Stimulated activated CD8-positive, alpha-beta memory T cell treated with anti-CD3 and anti-CD28 coated beads, Interleukin-12 subunit alpha, Interleukin-12 subunit beta, amount 100 ng/mL, for 1 hour (primary cell): ENCODE results near the gene UBE3D.

Experiments used
- DNase-seq: peaks from one replicate; pipeline ENCODE4 v3.0.0-alpha.2; 2020; ENCODE audit warnings: low read depth

Gene UBE3D, protein sequence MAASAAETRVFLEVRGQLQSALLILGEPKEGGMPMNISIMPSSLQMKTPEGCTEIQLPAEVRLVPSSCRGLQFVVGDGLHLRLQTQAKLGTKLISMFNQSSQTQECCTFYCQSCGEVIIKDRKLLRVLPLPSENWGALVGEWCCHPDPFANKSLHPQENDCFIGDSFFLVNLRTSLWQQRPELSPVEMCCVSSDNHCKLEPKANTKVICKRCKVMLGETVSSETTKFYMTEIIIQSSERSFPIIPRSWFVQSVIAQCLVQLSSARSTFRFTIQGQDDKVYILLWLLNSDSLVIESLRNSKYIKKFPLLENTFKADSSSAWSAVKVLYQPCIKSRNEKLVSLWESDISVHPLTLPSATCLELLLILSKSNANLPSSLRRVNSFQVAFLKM

DNA sequence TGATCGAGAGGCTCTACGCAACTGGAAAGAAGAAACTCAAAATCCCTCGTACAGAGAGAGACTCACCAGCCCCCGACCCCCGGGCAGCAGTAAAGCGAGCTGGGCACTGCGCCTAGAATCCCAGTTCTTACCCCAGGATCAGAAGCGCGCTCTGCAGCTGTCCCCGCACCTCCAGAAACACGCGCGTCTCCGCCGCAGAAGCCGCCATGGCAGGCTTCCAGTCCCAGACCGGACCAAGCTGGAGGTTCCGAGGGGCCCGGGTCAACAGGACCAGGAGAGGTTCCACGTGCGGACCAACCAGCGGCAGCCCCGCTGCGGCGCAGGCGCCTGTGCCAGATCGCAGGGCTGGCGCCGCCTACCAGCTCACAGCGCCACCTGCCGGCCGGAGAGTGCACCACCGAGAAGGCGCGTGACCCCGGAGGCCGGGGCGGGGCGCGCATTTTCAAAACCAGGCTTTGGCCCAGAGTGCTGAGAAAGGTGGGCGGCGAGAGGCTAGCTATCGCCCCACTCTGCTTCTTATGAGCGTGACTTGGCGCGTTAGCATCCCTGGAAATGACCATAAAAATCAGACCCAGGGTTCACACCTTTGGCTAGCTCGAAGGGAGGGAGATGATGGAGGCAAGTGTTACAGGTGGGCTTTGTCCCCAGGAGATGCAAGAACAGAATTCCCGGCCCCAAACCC lies at the start of gene UBE3D:
Gene UBE3D, minus strand, starts transcription at position 331 of the 682 bp plus-strand sequence. Its CDS starts 123 bp downstream, at position 208.
- DNase-seq = peak; percentile 90

DNA sequence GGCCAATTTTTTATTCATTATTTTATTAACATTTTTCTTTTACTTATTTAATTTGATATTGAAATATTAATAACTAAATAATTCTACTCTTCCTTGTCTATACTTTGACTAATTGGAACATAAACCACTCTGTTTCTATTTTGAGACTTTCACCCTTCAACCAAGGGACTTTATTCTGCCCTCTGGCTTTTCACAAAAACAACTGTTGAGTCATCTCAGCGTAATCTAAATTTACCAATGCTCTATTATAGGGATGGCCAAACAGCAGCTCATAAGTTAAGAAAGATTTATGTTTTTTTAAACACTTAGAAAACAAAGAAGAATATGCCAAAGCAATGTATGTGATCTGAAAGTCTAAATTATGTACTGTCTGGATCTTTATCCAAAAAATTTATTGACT lies 48.5 kb upstream of the UBE3D start:
- no peak for DNase-seq

DNA sequence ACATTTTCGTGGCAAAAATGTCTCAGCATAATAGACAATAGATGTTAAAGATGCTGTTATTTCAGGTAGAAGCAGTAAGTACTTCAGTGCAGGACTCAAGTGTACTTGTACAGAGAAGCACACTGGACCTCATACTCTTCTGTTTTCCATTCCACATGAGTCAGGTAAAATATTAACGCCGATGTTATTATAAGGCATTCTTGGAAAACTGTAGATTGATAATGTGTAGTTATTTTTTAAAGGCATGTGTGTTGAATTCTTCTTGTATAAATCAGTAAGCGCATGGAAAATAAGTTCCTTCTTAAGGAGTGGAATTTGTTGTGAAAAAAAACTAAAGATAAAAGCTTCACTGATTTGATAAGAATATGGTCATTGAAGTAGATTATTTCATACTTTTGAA lies 47.6 kb upstream of the UBE3D start:
- DNase-seq = no peak

DNA sequence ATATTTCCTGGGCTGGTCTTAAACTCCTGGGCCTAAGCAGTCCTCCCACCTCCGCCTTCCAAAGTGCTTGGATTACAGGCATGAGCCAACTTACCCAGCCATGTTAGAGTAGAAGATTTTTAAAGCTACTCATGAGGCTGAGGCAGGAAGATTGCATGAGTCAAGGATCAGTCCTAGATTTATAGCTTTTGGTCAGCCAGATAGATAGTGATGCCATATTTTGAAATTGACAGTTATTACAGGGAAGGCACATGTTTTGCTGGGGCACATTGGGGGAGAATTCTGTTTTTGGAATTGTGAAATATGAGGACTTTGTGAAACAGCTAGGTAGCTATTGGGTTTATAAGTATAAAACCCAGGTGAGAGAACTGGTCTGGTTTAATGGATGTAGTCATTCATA lies 42.7 kb upstream of the UBE3D start:
- no peak for DNase-seq

DNA sequence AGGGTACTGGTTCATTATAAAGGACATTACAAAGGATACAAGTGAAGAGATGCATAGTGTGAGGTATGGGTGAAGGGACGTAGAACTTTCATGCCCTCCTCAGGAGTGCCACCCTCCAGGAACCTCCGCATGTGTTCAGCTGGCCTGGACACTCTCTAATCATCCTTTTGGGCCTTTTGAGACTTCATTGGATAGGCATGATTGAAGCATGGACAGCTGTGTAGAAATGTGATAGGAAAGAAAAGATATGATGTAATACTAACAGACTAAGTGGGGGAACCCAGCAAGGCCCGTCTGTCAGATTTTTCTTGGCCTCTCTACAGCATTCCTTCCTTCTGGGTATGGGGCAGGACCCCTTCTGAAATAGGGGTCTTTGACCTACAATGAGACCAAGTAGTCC lies 32.9 kb upstream of the UBE3D start:
- no peak for DNase-seq

DNA sequence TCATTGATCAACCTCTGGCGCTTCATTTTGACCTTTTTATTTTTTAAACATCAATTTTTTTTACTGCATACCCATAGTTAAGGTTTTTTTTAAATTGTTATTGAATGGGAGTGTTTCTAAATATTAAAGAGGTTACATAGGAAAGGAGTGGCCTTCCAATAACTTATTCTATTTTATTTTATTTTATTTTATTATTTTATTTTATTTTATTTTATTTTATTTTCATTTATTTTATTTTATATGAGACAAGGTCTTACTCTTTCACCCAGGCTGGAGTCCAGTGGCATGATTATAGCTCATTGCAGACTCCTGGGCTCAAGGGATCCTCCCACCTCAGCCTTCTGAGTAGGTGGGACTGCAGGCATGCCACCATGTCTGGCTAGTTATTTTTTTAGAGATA lies 32.0 kb upstream of the UBE3D start:
- DNase-seq = no peak

DNA sequence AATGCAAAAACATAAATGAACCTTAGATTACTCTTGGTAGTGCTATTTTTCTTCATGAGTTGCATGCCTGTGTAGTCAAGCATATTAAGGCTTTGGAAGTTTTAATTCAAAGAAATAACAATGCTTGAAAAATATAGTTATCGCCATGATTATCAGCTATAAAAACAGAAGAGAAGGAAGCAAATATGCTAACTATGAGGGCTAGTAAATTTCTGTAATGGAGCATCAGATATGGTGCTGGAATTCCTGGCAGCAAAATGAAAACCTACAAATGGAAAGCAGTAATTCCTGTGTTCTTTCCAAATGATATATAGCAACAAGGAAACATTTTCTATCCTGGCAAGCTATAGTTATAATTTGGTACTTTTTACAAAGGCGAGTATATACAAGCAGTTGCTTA lies 31.6 kb upstream of the UBE3D start:
- DNase-seq = no peak

DNA sequence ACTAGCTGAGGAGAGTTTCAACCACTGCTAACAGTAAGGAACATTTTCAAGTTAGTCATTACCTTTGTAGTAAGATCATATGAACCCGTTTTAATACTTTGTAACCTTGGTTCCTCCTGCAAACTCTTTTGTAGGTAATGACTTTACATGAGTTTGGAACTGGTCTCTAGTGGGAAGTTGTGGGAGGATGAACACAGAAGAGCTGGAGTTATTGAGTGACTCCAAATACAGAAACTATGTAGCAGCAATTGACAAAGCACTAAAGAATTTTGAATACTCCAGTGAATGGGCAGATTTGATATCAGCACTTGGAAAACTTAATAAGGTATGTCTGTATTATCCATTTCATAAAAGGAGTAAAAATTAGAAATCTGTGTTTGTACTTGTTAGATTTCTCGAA lies 31.1 kb upstream of the UBE3D start:
- DNase-seq = no peak

DNA sequence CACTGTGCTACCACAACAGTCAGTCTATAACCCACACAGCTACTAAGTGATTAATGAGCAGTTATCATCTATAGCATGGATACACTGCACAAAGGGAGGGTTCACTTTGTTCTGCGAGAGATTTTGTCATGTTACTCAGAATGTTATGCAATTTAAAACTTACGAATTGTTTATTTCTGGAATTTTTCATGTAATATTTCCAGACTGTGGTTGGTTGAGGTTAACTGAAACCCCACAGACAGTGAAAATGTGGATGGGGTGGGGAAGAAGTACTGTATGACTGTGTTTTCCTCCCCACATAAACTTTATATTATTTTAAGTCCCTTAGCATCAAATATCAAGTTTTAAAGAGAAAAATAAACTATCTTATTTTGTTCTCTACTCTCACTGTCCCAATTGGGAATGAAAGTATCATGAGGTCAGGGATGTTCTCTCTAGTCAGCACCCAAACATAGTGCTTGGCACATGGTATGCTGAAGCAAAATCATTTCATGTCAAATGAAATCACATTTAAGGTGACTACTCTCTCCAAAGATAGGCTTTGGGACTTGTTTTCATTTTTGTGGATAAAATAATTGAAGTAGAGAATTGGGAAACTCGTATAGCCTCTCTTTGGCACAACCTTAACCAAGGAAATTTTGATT lies 27.2 kb upstream of the UBE3D start:
- no peak for DNase-seq

DNA sequence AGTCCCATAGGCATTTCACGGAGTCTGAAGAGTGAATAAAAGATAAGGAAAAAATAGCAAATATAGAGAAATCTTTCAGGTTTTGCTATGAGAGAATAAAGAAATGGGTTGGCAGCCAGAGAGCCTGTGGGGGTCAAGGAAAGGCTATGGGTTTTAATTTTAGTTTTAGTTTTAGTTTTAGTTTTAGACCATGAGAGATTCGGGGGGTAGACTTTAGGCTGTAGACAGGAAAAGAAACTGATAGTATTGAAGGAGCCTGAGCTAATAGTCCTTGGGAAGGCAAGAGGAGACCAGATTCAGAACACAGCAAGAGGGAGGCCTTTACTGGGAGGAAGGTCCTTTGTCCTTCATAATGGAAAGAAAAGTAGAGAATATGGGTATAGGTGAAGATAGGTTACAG lies 21.1 kb upstream of the UBE3D start:
- no peak for DNase-seq

DNA sequence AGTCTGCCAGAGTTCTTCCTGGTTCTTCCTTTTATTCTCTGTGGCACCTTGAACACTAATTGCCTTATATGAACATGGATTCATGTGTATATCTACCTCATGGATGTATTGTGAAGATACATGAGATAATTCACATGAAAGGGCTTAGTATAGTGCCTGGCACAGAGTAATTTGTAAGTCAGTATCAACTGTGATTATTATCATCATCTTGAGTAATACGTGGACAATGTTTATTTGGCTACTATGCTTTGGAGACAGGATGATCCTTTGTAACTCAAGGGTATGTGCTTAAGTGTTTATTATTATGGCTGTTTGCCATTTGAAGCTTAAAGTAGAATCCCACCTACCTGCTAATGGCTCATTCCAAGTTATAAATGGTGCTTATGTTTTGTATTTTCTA lies 17.8 kb upstream of the UBE3D start:
- no peak for DNase-seq

DNA sequence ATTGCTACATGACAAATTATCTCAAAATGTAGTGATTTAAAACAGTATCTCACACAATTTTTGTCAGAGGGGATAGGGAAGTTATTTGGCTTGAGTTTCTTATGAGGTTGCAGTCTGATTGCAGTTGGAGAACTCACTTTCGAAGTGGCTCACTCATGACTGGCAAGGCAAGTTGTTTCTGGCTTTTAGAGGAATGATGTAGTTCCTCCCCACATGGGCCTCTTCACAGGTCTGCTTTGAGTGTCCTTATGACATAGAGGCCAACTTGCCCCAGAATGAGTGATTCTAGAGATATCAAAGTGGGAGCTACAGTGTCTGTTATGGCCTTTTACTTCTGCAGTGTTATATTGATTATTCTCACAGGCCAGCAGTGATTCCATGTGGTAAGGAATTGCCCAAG lies 8.0 kb upstream of the UBE3D start:
- no peak for DNase-seq

DNA sequence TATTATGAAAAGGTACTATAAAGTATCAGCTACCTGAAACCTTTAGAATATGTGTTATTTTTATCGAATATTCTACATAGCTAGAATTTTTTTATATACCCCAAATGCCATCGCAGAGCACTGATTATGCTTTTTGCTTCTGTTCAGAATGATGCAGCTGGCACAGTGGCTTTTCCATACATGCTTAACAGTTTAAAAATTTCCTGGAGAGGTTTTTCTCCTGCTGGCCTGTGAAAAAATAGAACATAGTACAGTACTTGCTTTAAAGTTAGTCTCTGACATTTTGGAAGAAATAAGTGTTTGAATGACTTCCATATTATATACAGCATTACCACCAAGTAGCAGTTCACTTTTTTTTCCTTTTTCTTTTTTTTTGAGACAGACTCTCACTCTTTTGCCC lies 7.1 kb upstream of the UBE3D start:
- no peak for DNase-seq

DNA sequence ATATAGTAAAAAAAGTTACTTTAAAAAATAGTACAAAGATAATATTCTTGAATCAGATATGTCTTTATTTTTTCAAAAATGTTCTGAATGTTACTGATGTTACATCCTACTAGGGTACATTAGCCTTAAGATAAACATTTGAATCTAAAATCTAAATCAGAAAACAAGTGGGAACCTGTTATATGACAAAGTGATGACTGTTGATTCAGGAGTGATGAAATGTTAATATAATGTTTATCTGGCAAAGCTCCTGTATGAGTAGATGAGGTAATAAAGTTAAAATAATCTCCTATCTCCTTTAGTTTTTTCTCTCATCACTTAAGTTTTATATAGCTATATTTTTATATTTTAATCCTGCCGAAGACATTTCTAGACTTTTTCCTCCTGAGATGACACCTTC lies 6.1 kb upstream of the UBE3D start:
- no peak for DNase-seq

DNA sequence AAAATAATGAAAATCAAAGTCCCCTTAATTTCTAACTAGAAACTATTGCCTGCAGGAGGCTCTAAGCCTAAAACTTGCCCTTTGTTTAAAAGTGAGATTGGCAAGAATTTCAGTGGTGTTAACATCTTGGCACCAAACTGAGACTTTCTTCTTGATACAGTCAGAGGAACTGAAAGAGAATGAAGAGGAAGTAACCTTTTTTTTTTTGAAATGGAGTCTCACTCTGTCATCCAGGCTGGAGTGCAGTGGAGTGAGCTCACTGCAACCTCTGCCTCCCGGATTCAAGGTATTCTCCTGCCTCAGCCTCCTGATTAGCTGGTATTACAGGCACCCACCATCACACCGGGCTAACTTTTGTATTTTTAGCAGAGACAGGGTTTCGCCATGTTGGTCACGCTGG lies 5.4 kb upstream of the UBE3D start:
- no peak for DNase-seq

DNA sequence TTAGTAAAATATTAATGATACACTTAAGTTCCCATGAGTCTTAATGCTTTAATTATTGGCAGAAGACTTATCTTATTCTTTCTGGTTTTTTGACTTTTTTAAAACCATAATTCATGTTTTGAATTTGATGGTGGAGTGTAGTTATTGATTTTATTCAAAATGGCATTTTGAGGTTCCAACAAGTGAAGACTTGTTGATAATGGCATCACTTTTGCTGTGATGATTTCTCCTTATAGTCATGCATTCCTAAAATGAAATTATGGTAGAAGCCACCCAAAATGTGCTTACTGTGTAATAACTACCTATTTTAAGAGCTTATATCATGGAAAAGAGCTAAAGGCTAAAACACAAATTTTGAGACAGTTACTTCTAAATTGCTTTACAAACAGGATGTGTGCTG lies 4.0 kb upstream of the UBE3D start:
- DNase-seq = no peak

DNA sequence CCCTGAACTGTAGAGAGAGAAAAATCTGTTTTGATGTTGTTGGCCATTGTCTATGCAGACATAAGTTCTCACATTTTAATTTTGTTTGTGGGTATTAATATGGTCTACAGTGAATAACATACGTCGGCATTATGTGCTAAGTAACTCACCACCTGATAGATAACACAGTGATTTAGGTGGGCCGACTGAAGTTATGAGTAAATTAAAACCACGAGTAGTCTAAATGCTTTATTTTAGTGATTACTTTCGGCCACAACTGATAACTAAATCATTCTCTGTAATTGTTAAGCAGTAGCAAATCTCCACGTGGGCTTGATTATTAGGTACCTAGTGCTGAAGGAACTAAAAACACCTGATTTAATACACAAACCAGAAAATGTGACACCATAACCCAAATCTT lies 3.0 kb upstream of the UBE3D start:
- DNase-seq = no peak

DNA sequence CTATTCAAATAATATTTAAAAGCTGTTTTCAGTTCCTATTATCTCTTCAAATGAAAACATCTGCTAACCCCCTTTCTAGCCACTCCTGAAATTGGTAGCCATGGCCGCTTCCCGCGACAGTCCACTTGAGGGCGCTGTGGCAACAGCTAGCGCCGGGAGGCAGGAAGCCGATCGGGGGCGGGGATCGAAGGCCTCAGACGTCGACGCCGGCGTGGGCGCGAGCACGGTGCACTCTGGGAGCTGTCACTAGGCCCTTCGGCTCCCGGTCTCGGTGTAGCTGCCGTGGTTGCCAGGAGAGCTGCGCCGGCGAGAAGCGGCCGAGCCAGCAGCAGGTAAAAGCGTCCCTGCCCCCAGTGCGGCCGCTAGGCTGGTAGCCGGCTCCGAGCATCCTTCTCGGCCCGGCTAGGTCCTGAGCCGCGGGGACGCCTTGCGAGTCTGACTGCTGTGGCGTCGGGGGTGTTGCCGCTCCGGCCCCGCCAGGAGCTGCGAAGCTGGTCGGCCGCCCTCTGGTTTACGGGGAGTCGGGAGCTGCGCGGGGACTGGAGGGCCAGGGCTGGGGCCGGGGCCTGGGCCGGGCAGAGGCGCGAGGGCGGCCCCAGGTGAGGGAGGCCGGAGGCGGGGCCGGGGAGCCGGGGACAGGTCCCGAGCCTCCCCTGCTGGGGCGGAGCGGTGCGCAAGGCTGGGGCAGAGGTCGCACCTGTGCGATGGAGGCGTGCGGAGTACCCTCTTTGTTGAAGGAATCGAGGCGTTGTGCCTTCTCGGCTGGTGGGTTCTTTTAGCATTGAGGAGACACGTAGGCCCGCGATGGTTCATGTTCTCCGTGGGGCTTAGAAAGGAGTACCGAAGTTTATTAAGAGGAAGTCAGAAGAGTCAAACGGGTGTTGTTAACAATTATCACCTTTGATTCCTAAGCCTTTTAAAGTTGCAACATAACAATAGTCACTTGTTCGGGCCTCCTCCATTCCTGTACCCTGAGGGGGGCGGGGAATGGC lies 2.1 kb upstream of the UBE3D start, which contains the start of gene DOP1A:
Gene DOP1A, plus strand, starts transcription at position 224 of the 992 bp plus-strand sequence. CDS start 29,307 bp downstream, outside the sequence.
- peak; percentile 94 for DNase-seq

DNA sequence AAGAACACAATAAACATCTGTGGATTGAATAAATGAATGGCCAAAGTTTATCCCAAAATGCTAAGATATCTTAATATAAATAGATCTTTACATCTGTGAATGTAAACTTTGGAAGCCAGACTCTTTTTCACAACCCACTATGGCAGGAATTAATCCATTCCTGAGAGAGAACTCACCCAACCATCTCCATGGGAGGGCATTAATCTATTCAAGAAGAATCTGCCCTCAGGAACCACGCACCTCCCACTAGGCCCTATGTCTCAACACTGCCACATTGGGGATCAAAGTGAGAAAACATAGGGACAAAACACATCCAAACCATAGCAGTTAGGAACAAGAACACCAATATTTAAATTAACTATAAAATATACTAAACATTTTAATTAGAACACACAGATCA lies 3.4 kb downstream of the UBE3D start:
- no peak for DNase-seq

DNA sequence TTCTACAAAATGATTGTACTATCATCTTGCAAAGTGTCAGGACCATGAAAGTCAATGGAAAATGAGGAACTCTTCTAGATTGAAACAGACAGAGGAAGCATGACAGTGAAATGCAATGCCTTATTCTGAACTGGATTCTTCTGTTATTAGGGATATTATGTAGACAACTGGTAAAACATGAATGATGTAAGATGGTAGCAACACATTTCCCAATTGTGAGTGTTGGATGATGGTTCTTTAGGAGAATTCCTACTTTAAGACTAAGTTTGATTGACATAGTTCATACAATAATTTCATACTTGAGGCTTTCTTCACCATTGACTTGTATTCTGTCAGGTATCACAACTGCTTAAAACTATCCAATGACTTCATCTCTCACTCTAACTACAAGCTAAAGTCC lies 4.5 kb downstream of the UBE3D start:
- DNase-seq = no peak

DNA sequence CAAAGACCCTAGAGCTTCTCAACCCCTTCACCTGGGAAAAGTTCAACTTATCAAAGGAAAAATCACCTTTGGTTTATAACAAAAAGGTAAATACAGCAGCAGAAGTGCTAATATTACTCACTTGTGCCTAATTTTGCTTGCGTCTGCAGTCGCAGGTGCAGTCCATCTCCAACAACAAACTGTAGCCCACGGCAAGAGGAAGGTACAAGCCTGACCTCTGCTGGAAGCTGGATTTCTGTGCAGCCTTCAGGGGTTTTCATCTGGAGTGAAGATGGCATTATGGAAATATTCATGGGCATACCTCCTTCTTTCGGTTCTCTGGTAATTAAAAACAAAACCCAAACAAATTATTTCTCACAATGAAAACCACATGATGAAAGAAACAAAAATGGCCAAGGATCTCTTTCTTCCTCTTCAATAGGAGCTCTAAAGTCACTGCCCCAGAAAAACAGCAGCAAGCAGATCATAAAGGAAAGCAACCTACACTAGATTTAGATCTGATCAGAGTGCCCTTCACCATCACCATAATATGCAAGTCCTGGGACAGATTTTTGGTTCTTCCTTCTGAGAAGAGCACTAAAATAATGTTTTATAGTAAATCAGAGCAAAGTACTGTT lies 7.8 kb downstream of the UBE3D start:
- no peak for DNase-seq
